Thoracic aorta (tissue), 2 donors: ENCODE results near the gene CRACDL. TPM values are rescaled to one million over a fixed set of nuclear protein-coding genes. Genes with fewer than 3 reads are reported as not detected.

ENCODE experiments used
- ATAC-seq: fragments of 150-250 bp; one replicate; pipeline ENCODE4 v1.8.0; 2017; ENCODE audit warnings: low read depth; ENCODE audit not compliant: insufficient number of reproducible peaks, low FRiP score
- DNase-seq: peaks from one replicate; pipeline ENCODE4 v3.0.0-alpha.2; 2020; ENCODE audit warnings: low spot score
- H3K27ac ChIP-seq, 2 donors: fragments of 200-600 bp; sonication (generic); 1 replicate in 1 of 2; 2 replicates in 1 of 2; pipeline ENCODE4 v1.5.1; 2016; ENCODE audit warnings: mild to moderate bottlenecking in 2 of 2, moderate library complexity in 2 of 2
- H3K27me3 ChIP-seq: fragments of 200-600 bp; sonication (generic); replicated peaks from 2 replicates; pipeline ENCODE4 v1.6.0; 2016; ENCODE audit warnings: mild to moderate bottlenecking; ENCODE audit not compliant: insufficient read depth
- H3K36me3 ChIP-seq: fragments of 200-600 bp; sonication (generic); one replicate; pipeline ENCODE4 v1.5.1; 2016
- H3K4me1 ChIP-seq, 2 donors: fragments of 200-600 bp; sonication (generic); 1 replicate in 1 of 2; 2 replicates in 1 of 2; pipeline versions ENCODE4 v1.5.1 to v1.6.0; 2016; ENCODE audit warnings: low read depth in 2 of 2, mild to moderate bottlenecking in 1 of 2; ENCODE audit not compliant: control insufficient read depth in 1 of 2
- H3K4me3 ChIP-seq: fragments of 200-600 bp; sonication (generic); 2 replicates; pipeline ENCODE4 v1.5.1; 2016; ENCODE audit warnings: mild to moderate bottlenecking
- H3K9me3 ChIP-seq: fragments of 200-600 bp; sonication (generic); 2 replicates; pipeline ENCODE4 v1.5.1; 2016
- CTCF ChIP-seq: fragments of 200-600 bp; sonication (generic); IDR thresholded peaks from one replicate; pipeline ENCODE4 v1.5.1; 2019; ENCODE audit warnings: antibody characterized with exemption
- total RNA-seq, 2 donors: library from RNA; depleted of rRNA; stranded (reverse); fragments of >200 nt; gene quantifications; one replicate each; pipeline versions ENCODE4 v1.1.0 to v1.2.3, GENCODE V29; 2016

CRACDL gene
- total RNA-seq, 2 donors from 2014 or later = 1.9 to 5.9 TPM

GRCh38 chr2:98748292-98749065 is 187.5 kb downstream of the CRACDL start:
- H3K4me1 ChIP-seq = no peaks in the 10 kb centered on the region
- no peak overlapping the region for H3K27ac ChIP-seq
- no peaks in the 10 kb centered on the region for H3K9me3 ChIP-seq
- no peak for TF ChIP-seq CTCF
- no peaks in the 10 kb centered on the region for H3K27me3 ChIP-seq
- no peak overlapping the region for H3K4me3 ChIP-seq
- DNase-seq (no peak), ATAC-seq (no peak)
- H3K36me3 ChIP-seq = no peaks in the 10 kb centered on the region

- Histone ChIP-seq H3K4me3 (no peak overlapping the region), H3K4me1 (no peaks in the 10 kb centered on the region), H3K27me3 (no peaks in the 10 kb centered on the region), H3K9me3 (no peaks in the 10 kb centered on the region), H3K27ac (no peak overlapping the region), H3K36me3 (no peaks in the 10 kb centered on the region)
- no peak for TF ChIP-seq CTCF
- ATAC-seq = no peak
- DNase-seq = no peak
Observed at GRCh38 chr2:98747888-98748287, 188.1 kb downstream of the CRACDL start.

DNA sequence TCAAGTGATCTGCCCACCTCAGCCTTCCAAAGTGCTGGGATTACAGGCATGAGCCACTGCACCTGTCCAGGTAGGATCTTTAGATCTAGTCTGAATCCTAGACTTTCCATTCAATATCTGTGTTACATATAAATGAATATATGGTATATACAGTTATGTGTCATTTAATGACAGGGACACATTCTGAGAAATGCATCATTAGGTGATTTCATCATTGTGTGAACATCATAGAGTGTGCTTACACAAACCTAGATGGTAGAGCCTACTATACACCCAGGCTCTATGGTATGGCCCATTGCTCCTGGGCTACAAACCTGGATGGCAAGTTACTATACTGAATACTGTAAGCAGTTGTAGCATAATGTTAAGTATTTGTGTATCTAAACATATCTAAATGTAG is 189.6 kb downstream of the CRACDL start:
- Histone ChIP-seq H3K4me1 (no peaks in the 10 kb centered on the region), H3K4me3 (no peak overlapping the region), H3K27me3 (no peaks in the 10 kb centered on the region), H3K27ac (no peak overlapping the region), H3K36me3 (no peaks in the 10 kb centered on the region), H3K9me3 (no peaks in the 10 kb centered on the region)
- ATAC-seq (no peak), DNase-seq (no peak)
- no peak for TF ChIP-seq CTCF

DNA sequence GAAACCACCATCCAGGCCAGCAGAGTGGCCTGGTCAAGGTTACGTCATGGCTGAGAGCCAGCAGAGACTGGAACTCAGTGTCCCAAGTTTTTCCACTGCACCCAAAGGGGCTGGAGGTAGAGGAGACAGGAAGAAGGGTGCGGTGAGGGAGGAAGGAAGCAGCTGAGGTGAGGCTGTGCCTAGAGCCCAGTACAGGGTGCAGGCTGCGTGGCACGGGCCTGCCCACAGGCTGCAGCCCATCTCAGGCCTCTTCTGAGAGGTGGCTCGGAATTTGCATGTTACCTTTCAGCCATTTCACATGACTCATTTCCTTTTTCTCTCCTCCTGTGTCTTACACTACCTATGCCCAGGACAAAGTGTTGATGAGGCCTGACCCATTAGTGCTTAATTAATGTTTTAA is 191.4 kb downstream of the CRACDL start:
- Histone ChIP-seq H3K4me3 (no peak overlapping the region), H3K9me3 (no peaks in the 10 kb centered on the region), H3K4me1 (no peaks in the 10 kb centered on the region), H3K27me3 (no peaks in the 10 kb centered on the region), H3K36me3 (no peaks in the 10 kb centered on the region), H3K27ac (no peak overlapping the region)
- ATAC-seq (no peak), DNase-seq (no peak)
- no peak for TF ChIP-seq CTCF

Other genes starting within 250 kb of the CRACDL start
- 10 to 100 TPM; 44.0 to 80.8 TPM for gene MGAT4A, start 205.1 kb downstream of the CRACDL start, total RNA-seq
- 1 to 10 TPM in 1 of 2 donors, not detected in 1; 4.9 TPM for gene C2orf15, start 205.5 kb upstream of the CRACDL start, total RNA-seq
- gene TSGA10, start 218.7 kb upstream of the CRACDL start, total RNA-seq = 1 to 10 TPM in 1 of 2 donors, under 1 TPM in 1; 0.68 to 8.8 TPM
- gene LIPT1, start 218.7 kb upstream of the CRACDL start, total RNA-seq = 10 to 100 TPM in 1 of 2 donors, 1 to 10 TPM in 1; 9.5 to 13.8 TPM
- gene MITD1, start 244.8 kb upstream of the CRACDL start, total RNA-seq = 10 to 100 TPM; 12.0 to 25.9 TPM
- gene MRPL30, start 245.0 kb upstream of the CRACDL start, total RNA-seq = 10 to 100 TPM in 1 of 2 donors, 1 to 10 TPM in 1; 8.9 to 24.5 TPM